COLO829 (cell line): Measurements from ENCODE around the gene PAFAH2.

Experiments used
- DNase-seq: peaks from one replicate; pipeline ENCODE4 v3.0.0; 2012; ENCODE audit warnings: low spot score

PAFAH2 gene

DNA sequence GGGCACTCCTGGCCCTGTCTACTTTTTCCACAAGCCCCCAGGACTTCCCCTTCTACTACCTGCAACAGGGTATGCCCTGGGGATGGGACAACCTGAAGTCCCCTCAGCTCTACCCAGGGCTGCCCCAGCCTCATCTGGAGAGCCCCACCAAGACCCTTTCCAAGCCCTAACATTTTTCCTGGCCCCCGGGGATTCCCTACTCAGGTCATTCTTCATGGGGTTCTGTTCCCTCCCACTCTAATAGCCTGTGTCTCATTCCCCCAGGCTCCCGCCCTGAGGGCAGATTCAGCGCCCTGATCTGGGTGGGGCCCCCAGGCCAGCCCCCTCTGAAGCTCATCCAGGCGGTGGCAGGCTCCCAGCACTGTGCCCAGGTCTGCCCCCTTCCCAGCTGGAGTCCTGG, 33.3 kb upstream of the PAFAH2 start:
- DNase-seq: no peak

DNA sequence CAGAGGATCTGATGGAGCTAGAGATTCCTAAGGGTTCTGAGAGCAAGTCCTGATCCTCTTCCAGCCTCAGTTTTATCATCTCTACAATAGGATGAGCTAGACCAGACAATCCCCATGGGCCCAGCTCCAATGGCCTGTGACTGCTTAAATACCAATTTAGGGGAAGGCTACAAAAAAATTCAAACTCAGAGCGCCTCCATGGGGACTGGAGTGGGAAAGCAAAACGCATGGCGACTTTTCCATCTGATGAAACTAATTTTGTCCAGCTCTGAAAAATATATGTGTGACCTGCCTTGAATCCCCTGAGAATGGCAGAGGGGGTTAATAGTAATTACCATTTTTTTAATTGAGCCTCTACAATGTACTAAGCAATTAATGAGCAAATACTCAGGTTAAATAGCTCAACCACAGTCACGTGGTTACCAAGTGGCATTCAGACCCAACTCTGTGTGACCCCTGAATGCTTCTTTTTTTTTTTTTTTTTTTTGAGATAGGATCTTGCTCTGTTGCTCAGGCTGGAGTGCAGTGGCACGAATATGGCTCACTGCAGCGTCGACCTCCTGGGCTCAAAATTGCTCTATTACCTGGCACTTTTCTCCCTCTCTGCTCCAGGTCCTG, 32.1 kb upstream of the PAFAH2 start:
- DNase-seq: no peak

DNA sequence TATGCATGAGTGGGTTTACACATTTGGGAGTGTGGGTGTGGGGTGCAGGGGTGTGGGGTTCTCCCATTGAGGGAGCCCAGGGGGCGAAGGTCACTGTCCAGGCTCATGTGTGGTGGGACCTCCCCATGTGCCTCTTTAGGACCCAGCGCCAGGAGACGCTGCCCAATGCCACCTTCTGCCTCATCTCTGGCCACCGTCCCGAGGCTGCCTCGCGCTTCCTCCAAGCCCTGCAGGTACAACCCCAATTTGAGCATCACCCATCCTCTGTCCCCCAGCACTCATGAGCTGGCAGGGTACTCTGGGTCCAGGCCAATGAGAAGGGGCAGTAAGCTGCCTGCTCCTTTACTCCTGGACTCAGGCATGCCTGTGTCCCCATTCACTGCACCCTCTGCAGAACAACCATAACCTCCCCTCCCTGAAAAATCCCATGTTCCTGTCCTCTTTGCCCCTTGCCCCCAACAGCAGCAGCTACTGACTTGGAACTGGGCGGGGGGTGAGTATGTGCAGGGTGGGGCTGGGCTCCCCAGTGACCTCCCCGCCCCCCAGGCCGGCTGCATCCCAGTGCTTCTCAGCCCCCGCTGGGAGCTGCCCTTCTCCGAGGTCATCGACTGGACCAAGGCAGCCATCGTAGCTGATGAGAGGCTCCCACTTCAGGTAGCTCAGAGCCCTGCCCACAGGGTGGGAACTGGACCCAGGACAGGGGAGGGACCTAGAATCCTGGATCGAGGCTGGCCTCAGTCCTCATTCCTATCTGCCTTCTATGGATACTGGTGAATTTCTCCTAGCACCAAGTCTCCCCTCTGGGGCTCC, 31.4 kb upstream of the PAFAH2 start:
- DNase-seq: no peak

DNA sequence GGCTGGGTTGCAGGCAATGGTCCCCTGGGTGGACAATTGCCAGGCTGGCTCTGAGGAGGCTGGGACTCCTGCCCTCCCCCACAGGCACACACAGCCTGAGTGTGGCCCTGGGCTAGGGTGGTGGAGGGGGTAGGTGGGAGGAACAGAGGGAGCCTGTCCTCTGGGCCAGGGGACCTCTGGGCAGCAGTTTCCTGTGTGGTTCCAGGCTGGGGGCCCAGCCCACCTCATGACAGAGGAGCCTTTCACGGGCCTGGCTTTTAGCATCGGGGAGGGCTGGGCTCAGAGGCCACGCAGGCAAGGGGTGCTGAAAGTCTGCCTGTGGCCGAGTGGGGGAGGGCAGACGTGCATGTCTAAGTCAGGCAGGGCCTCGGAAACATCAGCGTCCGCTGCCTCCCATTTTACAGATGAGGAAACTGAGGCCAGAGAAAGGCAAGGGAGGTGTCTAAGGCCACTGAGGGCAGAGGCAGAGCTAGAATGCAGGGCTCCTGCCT, 30.7 kb upstream of the PAFAH2 start:
- DNase-seq: peak; percentile 95

DNA sequence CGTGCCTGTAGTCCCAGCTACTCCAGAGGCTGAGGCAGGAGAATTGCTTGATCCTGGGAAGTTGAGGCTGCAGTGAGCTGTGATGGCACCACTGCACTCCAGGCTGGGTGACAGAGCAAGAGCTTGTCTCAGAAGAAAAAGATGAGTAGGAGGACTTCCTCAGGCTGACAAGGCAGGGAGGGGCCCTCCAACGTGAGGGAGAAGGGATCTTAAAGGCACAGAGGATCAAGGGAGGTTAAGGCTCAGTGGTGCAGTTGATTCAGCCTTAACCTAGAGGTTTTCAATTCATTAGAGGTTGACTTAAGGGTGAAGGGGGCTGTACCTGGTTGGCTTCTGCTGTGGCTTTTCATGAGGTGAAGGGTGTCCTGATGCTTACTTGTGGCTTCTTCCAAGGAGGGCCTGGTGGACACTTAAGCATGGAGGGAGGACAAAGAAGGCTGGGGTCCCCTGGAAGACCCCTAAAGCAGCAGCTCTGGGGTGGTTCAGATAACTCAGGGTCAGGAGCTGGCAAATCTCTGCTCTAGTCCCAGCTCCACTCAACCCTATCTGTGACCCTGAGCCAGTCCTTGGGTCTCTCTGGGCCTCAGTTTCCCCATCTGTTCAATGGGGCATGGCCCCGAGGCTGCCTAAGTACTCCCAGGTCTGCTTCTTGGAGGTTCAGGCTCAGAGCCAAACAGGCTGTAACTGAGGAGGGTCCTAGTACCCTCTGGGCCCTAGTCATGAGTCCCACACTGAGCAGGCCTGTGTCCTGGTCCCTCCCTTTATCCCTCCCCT, 30.0 kb upstream of the PAFAH2 start:
- DNase-seq: peak; percentile 53

DNA sequence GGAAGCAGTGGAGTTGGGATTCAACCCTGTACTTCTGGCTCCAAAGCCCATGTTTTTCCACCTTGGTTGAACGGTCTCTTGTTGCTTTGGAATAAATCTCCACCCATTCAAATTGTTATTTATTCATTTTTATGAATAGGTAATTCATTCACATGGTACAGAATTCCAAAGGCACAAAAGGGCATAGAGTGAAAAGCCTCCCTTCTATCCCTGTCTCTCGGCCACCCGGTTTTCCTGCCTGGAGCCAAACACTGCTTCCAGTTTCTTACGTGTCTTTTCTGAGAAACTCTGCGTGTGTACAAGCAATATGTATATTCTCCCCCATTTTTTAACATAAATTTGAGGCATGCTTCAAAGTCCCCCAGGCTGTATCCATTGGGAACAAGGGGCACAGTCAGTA, 27.7 kb upstream of the PAFAH2 start:
- DNase-seq: peak; percentile 57

DNA sequence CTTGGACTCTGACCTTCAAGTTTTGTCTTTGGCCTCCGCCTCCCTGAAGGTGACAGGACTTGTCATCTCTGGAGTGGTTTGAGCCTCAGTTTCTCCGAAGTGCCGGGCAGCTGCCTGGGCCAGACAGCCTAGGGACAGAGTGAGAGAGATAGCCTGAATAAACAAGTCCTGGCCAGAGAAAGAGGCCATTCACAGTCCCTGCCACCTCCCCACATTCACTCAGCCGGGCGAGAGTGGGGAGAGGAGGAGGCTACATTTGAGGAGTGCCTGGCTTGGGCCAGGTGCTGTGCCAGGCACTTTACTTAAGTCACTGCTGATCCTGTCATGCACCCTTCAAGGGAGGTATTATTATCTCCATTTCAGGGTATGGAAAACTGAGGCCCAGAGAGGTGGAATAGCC, 27.2 kb upstream of the PAFAH2 start:
- DNase-seq: no peak

DNA sequence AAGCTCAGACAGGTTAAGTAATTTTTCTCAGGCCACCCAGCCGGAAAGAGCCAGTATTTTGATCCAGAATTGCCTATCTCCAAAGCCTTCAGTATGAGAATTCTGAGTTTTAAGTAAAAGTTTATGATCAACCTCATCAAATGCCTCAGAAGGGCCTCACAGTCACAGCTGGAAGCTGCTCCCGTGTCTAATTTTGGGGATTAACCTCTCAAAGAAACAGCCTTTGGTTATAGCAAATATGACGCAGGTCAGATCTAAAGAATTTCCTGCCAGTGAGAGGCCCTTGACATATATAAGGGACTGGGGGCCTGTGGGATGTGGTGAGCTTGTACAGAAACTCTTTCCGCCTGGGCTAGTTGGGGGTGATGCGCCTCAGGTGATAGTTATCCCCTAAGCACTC, 26.0 kb upstream of the PAFAH2 start:
- no peak for DNase-seq

DNA sequence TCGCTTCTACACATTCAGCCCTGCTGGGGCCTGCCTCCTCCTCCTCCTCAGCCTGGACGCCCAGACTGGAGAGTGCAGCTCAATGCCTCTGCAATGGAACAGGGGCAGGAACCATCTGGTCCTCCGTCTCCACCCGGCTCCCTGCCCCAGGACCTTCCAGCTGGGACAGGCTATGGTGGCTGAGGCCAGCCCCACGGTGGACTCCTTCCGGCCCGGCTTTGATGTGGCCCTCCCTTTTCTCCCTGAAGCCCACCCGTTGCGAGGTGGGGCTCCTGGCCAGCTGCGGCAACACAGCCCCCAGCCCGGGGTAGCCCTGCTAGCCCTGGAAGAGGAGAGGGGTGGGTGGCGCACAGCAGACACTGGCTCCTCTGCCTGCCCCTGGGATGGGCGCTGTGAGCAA, 25.1 kb upstream of the PAFAH2 start:
- no peak for DNase-seq

DNA sequence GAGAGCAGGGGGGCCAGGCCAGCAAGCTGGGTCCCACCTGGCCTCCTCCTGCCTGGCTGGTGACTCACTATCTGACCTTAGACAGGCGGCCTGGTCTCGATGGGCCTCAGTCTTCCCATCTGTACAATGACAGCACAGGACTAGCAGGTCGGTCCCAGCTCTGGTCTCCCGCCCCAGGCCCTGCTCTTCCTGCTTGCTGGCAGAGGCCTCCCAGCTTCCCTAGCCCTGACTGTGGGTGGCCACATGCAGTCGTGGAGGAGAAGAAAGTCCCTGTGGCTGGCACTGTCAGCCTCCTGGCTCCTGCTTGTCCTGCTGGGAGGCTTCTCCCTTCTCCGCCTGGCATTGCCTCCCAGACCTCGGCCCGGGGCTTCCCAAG, 24.5 kb upstream of the PAFAH2 start:
- no peak for DNase-seq

DNA sequence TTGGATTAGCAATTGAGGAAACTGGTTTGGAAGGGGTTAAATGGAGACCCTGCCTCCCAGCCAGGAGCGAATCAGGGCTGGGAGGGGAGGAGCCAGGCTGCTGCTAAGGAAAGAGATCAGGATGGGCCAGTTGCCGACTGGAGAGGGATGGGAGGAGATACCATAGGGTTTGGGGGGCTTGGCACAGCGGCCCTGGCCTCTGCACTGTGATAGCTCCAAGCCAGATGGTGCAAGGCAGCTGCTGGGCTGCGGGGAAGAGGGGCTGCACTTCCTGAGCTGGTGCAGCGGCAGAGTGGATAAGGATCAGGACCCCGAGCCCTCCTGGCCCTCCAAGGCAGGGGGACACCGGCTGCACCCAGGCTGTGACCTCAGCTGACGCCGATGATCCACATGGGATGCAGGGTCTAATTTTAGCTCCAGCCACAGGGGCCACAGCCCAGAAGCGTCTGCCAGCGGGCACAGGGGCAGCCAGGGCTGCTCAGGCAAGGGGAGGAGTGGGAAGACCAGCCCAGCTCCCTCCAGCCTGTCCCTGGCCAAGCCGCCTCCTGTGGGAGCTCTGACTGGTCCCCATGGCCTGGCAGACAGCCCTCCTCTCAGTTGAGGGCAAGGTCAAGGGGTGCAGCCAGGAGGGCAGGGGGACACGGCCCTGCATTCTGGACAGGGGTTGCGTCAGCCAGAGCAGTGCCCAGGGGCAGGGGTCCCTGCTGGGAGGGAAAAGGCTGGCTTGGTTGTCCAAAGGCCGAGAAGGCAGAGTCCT, 24.0 kb upstream of the PAFAH2 start, which contains the start of gene EXTL1:
Gene EXTL1 (plus strand): TSS at position 129 of the 757 bp plus-strand sequence. CDS start 872 bp downstream, outside the sequence.
- DNase-seq: peak; percentile 62

DNA sequence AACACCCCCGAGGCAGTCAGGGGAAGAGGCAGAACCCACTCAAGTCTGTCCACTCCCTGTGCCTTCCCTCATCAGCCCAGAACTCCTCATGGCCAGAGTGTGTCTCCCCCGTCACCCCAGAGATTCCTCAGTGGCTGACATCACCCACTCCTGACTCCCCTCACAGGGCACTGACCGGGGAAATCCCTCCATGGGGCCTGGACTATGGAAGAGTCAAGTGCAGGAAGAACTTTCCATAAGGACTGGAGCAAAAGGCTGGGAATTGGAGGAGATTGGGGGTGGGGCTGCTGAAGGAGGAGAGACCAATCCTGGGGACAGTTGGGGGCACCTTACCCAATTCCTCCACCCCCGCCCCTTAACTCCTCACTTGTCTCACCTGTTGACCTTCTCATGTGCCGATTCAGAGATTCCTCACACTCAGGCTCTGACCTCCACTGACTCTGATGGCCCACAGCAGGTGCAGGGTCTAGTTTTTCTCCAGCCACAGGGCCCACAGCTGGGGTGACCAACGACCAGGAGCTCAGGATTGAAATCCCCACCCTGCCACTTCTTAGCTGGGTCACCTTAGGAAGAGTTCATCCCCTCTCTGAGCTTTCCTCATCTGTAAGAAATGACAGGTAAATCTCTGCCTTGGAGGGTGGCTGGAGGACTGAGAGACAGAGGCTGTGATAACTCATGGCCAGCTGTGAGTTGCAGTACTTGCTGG, 23.2 kb upstream of the PAFAH2 start:
- no peak for DNase-seq

DNA sequence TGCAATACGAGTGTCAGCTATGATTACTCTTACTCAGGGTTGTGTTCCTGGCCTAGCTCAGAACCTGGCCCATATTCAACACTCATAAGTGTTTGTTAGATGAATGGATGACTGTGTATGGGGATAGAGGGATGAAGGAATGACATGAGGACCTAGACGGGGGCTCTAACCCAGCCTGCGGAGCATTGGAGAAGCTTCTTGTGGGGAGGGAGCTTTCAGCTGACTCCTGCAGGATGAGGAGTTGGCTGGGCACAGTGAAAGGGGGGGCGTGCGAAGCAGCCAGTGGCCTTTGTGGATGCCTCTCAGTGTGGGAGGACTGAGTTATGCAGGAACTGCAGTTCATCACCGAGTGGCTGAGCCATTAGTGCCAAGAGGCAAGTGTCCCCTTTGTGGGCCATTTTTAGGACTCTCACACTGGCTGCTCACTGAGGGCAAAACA, 22.5 kb upstream of the PAFAH2 start:
- no peak for DNase-seq

DNA sequence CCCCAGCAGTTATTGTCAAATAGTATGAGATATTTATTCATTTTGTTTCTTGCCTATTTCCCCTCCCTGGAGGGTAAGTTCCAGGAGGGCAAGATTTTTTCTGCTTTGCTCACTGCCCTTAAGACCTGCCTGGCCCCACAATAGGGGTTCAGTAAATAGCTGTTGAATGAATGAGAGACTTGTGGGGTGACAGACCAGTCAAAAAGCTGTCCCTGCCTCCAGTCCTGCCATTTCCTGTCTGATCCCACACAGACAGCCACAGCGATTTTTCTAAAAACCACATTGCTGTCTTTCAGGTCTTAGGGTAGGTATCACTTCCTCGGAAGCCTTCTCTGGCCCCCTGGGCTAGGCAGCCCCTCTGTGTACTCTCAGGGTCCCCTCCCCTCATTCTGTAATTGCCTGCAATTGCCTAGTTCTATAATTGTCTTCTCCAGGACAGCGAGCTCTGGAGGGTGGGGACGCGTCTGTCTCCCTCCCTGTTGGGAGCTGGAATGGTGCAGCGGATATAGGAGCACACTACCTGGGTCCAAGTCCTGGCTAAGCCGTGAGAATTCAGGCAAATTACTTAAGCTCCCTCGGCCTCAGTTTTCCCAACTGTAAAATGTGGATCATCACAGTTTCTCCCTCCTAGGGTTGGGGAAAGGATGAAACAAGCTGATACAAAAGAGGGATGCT, 21.9 kb upstream of the PAFAH2 start:
- DNase-seq: no peak

DNA sequence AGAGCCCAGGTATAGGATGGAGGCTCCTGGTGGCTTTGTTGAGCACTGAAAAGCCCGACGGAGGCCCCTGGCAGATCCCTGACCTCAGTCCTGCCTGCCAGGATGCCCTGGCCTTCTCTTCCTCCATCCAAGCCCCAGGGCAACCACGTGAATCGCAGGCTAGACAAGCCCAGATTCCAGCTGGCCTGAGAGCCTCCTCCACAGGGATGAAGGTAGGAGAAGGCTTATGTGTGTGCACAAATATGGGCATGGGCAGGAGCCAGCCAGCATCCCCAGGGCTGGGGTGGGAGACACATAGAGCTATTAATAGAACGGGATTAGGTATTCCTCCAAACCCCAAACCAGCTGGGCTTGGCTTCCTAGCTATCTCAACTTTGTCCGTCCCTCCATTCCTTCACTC, 19.7 kb upstream of the PAFAH2 start:
- DNase-seq: no peak

DNA sequence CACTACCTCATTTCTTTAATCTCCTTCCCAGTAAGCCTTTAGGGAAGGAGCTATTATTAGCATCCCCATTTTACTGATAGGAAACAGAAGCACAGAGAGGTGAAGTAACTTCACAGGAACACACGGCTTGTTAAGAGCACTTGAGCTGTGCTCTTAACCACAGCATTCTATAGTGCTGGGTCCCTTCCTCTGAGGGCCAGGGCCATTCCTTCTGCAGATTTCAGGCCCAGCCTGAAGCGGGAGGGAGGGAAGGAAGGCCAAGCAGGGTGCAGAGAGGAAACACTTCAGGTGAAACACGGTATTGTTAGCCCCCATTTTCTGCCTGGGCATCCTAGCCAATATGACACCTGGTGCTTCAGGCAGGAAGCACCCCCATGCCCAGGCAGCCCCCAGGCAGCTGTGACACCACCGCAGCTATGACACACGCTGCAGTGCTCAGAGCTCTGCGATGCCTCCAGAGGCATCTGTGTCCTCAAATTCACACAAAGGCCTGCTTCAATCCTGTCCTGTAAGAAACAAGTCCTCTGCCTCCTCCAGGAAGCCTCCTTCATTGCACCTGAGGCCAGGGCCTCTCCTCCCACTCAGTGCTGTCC, 19.2 kb upstream of the PAFAH2 start:
- no peak for DNase-seq

DNA sequence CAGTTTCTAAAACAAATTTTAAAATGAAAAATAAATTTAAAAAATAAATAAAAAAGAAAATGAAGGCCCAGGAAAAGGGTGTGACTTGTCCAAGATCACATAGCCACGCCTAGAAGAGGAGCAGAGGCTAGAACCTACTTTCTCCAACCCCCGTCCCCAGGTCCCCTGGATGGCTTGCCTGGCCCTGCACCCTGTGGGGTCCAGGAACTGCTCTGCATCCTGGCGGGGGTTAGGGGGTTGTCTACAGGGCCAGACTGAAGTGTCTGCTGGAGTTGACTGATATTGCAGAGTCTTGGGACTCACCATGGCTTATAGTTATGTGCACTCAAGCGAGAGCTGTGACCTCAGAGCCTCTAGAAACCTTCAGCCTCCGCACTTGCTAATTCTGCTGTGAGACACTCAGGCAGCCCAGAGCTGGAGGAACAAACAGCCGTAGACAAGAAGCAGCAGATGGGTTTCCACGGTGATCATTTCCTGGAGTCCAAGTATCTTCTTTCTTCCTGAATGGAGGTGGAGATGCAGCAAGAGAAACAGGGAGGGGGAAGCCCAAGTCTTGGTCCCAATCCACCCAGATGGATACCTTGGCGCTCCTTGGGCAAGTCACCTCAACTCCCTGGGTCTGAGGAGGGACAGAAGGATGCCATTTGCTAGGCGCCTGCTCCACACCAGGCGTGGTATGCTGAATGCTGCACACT, 18.5 kb upstream of the PAFAH2 start:
- DNase-seq: no peak

DNA sequence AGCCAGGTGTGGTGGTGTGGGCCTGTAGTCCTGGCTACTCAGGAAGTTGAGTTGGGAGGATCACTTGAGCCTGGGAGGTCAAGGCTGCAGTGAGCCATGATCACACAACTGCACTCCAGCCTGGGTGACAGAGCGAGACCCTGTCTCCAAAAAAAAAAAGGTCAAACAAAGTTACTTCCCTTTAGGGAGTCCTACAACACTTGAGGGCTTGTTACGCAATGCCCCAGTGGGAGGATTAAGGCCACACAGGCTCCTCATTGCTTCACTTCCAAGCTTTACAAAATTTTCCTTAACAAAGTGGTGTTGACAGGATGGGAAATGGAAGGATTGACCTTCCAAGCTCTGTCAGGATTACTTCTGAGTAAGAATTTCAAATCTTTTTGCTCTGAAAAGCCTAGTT, 17.5 kb upstream of the PAFAH2 start:
- no peak for DNase-seq

DNA sequence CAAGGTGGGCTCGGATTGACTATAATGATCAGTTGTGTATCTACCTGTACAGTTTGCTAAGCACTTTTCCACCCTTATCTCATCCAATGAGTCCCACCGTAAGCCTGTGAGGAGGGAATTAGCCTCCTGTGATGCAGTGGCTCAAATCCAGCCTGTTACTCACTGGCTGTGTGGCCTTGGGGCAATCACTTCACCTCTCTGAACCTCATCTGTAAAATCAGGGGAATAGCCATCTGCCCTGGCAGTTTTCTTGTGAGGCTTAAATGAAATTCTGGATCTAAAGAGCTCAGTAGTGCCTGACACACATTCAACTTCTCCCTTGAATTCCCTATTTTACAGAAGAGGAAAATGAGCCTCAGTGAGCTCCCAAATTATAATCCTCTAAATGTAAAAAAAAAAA, 16.3 kb upstream of the PAFAH2 start:
- no peak for DNase-seq

DNA sequence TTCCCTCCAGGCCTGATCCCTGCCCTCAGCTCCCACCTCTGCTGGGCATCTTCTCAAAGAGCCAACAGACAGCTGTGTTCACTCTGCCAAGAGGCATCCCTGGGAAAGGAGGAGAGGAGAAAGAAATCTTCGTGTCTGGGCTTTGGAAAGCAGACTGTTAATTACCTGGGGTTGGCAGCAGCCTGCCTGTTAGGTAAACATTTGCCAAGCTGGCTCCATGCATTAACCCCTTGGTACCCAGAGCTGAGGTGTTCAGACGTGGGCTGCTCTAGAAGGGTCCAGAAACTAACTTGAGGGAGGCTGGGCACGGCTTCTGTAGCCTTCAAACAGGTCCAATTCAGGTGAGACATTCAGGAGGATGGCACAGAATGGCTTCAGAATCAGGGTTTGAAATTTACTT, 15.0 kb upstream of the PAFAH2 start:
- DNase-seq: no peak
